LNCaP clone FGC (cell line): ENCODE measurements around the gene CPT1A.

Experiments
- DNase-seq: peaks from one replicate; pipeline ENCODE4 v3.0.0-alpha.2; 2011; ENCODE audit warnings: low read depth
- H3K4me3 ChIP-seq: 2 replicates; pipeline ENCODE4 v1.5.1; 2011; ENCODE audit warnings: mild to moderate bottlenecking, low read depth, low read length, control low read depth
- CTCF ChIP-seq: IDR thresholded peaks from 2 replicates; pipeline ENCODE4 v1.5.1; 2012; ENCODE audit warnings: mild to moderate bottlenecking; ENCODE audit not compliant: control insufficient read depth, insufficient read depth; ENCODE audit errors: extremely low read depth

CPT1A gene

GRCh38 chr11:68804786-68805185 is 36.9 kb downstream of the CPT1A start:
- no peak overlapping the region for H3K4me3 ChIP-seq
- no peak for TF ChIP-seq CTCF
- DNase-seq: no peak

DNA sequence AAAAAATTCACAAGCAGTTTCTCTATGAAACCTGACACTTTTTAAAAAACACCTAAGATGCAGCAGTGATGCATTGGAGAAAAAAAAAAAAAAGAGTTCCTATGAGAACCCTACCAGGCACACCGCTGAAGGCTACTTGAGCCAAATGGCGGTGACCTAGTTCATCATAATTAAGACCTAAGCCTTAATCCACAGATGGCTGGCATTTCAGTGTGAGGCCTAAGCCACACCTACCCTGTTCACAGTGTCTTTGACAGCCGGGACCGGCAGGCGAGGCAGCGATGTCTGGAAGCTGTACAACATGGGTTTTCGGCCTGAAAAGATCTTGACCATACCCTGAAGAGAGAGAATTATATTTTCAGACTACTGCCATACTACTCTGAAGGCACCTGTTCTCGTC is 38.0 kb downstream of the CPT1A start:
- no peak for DNase-seq
- no peak overlapping the region for H3K4me3 ChIP-seq
- TF ChIP-seq CTCF: no peak

DNA sequence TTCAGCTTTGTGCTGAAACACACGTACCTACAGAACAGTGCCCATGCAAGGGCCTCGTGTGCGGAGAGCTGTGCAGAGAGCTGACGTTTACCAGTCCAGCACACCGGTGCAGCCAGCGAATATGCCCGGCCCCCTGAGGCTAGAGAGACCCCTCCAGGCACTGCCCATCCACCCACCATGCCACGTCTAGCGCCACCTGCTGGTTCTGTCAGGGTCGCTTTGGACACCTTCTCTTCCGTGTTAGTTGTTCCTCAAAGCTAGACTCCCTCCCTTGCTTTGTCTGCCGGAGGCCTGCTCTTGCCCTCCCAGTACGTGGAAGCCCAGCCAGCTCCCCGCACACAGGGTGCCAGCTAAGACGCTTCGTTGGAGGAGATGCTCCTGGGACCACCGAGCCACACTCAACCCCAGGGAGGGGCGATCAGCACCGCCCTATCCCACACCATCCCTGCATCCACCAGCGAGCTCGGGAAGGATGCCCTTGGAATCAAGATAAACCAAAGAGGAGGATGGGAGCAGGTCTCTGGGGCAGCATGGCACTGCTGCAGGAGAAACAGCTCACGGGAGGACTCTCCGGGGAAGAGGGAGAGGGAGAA is 43.4 kb downstream of the CPT1A start:
- peak; percentile 46 for TF ChIP-seq CTCF
- no peak for DNase-seq
- H3K4me3 ChIP-seq: no peak overlapping the region

DNA sequence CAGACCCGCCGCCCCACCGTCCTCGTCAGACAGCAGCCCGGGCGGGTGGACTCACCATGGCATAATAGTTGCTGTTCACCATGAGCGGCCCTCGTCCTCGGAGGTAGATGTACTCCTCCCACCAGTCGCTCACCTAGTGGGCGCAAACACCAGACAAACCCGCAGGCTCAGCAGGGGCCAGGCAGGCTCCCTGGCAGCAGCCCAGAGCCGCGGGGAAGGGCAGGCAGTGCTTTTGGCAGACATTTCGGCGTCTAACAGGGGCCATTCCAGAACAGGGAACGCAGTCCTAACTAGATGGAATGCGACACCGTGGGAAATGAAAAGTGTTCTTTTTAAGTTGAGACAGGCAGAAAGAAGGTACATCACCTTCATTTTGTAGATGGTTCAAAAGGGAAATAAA is 44.9 kb downstream of the CPT1A start:
- TF ChIP-seq CTCF: no peak
- DNase-seq: no peak
- no peak overlapping the region for H3K4me3 ChIP-seq

- no peak overlapping the region for H3K4me3 ChIP-seq
- no peak for DNase-seq
- no peak for TF ChIP-seq CTCF
Observed at GRCh38 chr11:68792400-68792966, 49.2 kb downstream of the CPT1A start.

GRCh38 chr11:68784653-68785052 is 57.1 kb downstream of the CPT1A start:
- no peak overlapping the region for H3K4me3 ChIP-seq
- no peak for DNase-seq
- TF ChIP-seq CTCF: no peak
